HG03521 (cell line): ENCODE data around the gene CYP4V2.
A peak's percentile ranks its signal among the peaks of the same experiment; 100 is the strongest.

Experiments used
- ATAC-seq: cut with Tn5 transposase; IDR thresholded peaks from one replicate; pipeline ENCODE4 v1.9.1; 2021; ENCODE audit warnings: mild to moderate bottlenecking, moderate library complexity; ENCODE audit not compliant: unreplicated experiment

The CYP4V2 gene

GRCh38 chr4:186172546-186172945 is 18.8 kb upstream of the CYP4V2 start:
- ATAC-seq, result no peak

GRCh38 chr4:186188107-186188506 is 3.3 kb upstream of the CYP4V2 start:
- no peak for ATAC-seq

DNA sequence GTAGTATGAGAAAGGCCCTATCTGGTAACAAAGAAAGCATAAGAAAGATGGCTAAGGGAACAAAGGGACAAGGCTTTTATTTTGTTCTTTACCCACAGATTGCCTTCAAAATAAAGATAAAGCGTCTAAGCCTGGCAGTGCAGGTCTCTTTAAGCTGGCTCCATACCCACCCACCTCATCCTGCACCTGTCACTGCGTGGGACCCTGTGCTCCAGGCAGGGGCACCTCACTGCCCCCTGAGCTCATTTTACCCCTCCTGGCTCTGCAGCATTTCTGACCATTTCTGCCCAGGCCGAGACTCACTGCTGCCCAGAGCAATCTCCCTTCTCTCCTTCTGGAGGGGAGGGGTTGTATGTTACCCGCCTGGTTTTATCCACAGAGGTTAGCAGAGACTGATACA is 1.7 kb upstream of the CYP4V2 start:
- no peak for ATAC-seq

- peak; percentile 20 for ATAC-seq
Observed at GRCh38 chr4:186190581-186191199, 677 bp upstream of the CYP4V2 start.

- ATAC-seq, result no peak
Observed at GRCh38 chr4:186192066-186192612, 772 bp downstream of the CYP4V2 start.

DNA sequence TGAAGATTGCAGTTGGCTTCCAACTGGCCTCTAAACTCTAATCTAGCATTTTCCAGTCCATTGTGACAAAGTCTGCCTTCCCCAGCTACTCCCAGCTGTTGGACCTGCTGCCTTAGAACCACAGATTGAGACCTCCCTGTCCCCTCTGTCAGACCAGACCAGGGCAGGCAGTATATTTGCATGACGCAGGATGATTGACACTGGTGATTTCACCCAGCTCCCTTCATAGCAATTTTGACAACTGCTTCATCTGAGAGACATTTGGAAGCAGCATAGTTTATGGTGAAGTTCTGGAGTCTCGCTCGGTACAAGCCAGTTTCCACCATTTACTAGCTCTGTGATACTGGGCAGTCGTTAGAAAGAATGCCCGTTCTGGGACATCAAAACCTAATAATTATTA is 2.5 kb downstream of the CYP4V2 start:
- no peak for ATAC-seq

DNA sequence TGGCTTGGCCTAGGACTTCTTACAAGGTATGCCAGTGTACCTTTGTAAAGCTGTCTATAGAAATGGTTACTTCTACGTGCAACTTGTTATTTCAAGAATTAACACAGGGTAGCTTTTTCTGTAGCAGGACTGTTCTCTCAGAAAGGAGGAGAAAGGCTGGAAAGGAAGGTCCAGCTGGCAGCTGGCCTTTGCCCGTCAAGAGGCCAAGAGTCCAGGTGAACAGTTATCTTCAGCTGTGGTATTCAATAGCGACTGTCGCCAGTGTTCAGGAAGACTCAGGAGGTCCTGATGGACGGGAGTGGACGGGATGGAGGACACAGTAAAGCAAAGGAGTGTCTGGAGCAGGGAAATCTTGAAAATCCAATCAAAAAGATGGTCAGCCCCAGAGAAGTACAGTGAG is 4.7 kb downstream of the CYP4V2 start:
- no peak for ATAC-seq

DNA sequence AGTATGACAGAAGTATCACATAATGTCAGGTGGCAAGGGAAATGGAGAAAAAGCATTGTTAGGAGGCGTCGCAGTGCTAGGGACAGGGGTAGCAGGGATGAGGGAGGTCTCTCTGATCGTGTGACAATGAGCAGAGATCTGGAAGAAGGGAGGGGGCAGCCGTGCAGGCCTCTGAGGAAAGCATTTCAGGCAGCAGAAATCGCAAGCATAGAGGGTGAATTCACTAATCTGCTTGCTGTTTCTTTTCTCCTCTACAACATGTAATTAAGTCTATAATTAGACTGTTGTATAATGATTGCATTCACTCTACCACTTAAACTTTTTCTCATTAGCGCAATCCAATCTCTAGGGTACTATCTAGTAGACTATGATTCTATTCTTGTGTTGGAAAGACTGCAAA is 9.1 kb downstream of the CYP4V2 start:
- ATAC-seq, result no peak

- ATAC-seq, result no peak
Observed at GRCh38 chr4:186201010-186201409, 9.6 kb downstream of the CYP4V2 start.

DNA sequence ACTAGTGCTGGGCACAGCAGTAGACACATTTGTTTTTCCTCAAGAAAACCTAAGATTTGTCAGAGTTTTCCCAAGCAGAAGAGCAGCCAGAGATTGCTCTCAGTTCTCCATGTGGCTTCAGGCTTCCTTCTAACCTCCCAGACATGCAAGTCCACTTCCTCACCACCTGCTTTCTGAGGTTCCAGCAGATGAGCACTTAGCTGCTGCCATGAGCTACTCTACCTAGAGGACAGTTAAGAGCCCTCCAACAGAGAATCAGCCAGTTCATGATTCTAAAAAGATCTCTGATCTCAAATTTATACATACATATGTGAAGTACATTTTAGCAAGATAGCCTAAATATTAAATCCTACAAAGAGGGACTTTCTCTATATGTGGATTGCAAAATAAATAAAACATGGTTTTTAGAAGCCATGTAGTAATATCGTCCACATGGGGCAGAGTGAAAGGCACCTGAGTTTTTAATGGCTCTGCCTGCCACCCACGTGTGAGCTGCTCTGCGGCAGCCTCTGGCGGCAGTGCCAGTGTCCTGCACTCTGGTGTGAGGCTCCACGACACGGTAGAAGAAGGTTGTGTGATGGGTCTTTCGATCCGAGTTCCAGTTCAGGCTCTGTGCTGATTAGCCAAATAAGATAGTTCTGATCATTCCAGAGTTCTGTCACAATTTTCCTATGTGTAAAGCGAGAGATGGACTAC is 10.3 kb downstream of the CYP4V2 start:
- ATAC-seq, result peak; percentile 92

- no peak for ATAC-seq
Observed at GRCh38 chr4:186202490-186203140, 11.2 kb downstream of the CYP4V2 start.

DNA sequence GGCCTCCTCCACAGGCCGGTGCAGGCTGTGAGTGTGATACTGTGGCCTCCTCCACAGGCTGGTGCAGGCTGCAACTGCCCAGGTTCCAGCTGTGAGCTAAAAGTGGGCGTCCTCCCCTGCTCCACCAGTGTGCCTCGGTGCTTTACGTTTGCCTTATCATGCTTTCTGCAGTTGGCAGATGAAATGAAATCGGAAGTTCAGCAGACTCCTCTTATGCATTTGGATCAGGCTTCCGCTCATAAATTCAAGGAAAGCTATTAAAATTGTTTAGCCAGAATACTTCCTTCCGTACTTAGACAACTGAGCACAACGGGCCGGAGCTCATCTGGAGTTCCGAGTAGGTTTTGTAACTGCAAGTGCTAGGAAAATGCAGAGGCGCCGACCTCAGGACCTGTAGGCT is 12.0 kb downstream of the CYP4V2 start:
- ATAC-seq, result no peak

DNA sequence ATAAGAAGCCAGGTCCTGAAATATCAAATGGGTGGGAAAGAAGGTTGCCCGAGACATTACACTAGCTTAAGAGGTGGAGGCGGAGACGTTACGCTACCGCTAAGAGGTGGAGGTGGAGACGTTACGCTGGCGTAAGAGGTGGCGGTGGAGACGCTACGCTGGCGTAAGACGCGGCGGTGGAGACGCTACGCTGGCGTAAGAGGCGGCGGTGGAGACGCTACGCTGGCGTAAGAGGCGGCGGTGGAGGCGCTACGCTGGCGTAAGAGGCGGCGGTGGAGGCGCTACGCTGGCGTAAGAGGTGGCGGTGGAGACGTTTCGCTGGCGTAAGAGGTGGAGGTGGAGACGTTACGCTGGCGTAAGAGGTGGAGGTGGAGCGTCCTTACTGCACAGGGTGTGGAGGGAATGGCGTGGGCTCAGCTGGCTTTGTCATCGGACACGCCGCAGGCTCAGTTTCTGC is 12.8 kb downstream of the CYP4V2 start:
- no peak for ATAC-seq

DNA sequence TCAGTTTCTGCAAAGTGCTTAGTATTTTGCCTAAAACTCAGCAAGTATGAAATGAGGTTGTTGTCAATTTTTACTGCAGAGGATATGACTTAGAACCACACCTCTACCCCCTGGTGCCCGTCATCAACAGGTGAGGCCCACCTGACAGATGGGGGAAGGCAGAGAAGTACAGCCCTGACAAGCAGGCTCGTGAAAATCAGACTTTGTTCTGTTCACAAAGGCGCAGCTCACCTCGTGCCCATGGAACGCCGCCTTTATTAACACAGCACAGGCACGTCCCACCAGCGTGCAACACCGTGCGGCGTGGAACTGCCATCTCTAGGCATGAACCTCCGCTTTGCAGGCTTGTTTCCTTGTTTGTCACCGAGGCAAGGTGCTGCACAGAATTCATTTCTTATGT is 13.3 kb downstream of the CYP4V2 start:
- ATAC-seq, result no peak

DNA sequence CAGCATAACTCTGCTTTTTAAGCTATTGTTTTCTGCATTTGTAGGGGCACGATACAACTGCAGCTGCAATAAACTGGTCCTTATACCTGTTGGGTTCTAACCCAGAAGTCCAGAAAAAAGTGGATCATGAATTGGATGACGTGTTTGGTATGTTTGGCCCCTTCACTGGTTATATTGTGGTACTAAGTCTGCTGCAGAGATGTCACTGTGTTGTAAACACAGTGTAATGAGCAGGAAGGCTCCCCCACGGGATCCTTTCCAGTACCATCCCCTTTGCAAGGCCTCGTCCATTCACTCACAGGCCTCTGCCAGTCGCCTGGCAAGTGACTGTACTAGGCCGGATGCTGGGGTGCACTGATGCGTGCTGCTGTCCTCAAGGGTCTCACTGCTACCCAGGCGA is 13.8 kb downstream of the CYP4V2 start:
- no peak for ATAC-seq

- no peak for ATAC-seq
Observed at GRCh38 chr4:186216465-186217024, 25.2 kb downstream of the CYP4V2 start.

DNA sequence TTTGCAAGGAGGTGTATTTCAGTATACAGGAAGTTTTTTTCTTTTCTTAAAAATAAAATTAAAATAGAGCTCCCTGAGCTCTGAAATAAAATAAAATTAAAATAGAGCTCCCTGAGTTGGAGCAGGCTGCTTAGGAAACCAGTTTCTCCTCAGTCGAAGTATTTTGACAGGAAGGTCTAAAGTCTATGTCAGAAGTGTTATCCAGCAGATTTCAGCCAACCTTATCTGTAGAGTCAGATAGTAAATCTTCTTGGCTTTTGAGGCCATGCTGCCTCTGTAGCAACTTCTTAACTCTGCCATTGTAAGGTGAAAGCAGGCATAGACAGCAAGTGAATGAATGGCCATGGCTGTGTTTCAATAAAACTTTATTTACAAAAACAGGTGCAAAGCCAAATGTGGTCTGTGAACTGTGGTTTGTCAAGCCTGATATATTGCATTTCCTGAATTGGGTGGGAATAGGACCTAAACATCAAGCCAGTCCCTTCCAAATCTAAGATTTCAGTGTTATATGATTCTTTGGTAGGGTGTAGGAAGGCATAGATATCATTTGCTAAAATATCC is 26.4 kb downstream of the CYP4V2 start:
- no peak for ATAC-seq

DNA sequence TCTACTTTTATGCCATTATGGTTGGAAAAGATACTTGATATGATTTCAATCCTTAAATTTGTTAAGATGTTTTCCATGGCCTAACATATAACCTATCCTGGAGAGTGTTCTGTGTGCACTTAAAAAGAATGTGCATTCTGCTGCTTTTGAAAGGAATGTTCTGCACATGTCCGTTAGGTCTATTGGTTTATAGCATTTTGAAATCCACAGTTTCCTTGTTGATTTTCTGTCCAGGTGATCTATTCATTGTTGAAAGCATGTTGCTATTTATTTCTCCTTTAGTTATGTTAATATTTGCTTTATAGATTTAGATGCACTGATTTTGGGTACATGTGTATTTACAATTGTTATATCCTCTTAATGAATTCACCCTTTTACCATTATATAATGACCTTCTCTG is 30.3 kb downstream of the CYP4V2 start:
- no peak for ATAC-seq

DNA sequence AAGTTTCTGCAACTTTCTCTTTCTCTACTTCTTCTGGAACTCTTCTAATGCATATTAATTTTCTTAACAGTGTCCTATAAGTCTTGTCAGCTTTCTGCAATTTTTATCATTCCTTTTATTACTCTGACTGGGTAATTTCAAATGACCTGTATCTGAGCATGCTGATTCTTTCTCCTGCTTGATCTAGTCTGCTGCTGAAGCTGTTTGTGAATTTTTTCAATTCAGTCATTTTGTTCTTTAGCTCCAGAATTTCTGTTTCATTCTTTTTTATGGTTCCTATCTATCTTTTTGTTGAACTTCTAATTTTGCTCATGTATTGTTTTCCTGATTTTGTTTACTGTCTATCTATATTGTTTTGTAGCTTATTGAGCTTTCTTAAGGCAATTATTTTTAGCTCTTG is 34.5 kb downstream of the CYP4V2 start:
- no peak for ATAC-seq

DNA sequence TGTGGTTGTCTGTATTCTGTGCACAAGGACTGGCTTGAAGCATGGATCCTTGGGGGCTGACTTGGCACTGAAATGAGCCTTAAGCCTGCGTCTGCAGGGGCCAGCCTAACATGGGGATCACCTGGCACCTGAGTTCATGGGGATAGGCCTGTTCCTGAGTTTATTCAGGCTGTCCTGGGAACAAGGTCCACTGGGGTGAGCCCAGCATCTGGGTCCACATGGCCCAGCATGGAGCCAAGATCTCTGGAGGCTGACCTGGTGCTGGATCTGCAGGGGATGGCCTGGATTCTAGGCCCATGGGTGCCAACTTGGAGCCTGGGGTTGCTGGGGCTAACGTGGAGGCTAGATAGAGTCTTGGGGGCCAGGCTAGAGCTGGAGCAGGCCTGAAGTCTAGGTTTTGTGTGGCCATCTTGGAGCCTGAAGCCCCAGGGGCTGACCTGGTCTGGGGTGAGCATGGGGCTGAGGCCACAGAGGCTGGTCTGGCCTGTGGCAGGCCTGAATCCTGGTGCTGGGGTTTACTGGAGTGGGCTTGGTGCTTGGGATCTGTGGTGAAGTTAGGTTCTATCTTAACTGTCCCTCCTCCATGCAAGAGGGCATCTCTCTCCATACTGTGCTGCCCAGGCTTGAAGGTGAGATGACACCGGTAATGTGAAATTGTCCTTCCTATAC is 35.3 kb downstream of the CYP4V2 start:
- no peak for ATAC-seq

GRCh38 chr4:186227221-186227620 is 35.9 kb downstream of the CYP4V2 start, which contains the start of gene KLKB1:
Gene KLKB1 (plus strand): TSS chr4:186227507. CDS start chr4:186228196, 689 bp downstream.
- no peak for ATAC-seq
